Right lobe of liver (tissue), 6 donors: ENCODE measurements around the gene MAP7D3. TPM values are rescaled to one million over a fixed set of nuclear protein-coding genes. Genes with fewer than 3 reads are reported as not detected.
A peak's percentile ranks its signal among the peaks of the same experiment; 100 is the strongest.

ENCODE experiments used
- ATAC-seq, 4 donors: fragments of 200-7000 bp; cut with Tn5 transposase; one replicate each; pipeline ENCODE4 v1.9.1; 2020; ENCODE audit warnings: mild to moderate bottlenecking in 4 of 4, moderate library complexity in 4 of 4
- DNase-seq, 3 donors: peaks; one replicate each; pipeline ENCODE4 v3.0.0-alpha.2; 2020
- H3K27ac ChIP-seq, 3 donors: fragments of 200-600 bp; one replicate each; pipeline ENCODE4 v1.8.0; 2022
- H3K27me3 ChIP-seq, 2 donors: fragments of 200-600 bp; one replicate each; pipeline ENCODE4 v1.8.0; 2022
- H3K36me3 ChIP-seq, 4 donors: fragments of 200-600 bp; sonication (generic) in 1 of 4; one replicate each; pipeline versions ENCODE4 v1.5.1 to v1.8.0; 2017 to 2022; ENCODE audit warnings: control low read depth in 1 of 4
- H3K4me1 ChIP-seq, 4 donors: fragments of 200-600 bp; sonication (generic) in 1 of 4; one replicate each; pipeline versions ENCODE4 v1.5.1 to v1.8.0; 2017 to 2022; ENCODE audit warnings: control low read depth in 1 of 4
- H3K4me3 ChIP-seq, 3 donors: fragments of 200-600 bp; one replicate each; pipeline ENCODE4 v1.8.0; 2022
- H3K9me3 ChIP-seq, 4 donors: fragments of 200-600 bp; sonication (generic) in 1 of 4; one replicate each; pipeline versions ENCODE4 v1.5.1 to v1.8.0; 2017 to 2022; ENCODE audit warnings: control low read depth in 1 of 4
- CTCF ChIP-seq, 4 donors: fragments of 200-600 bp in 3 of 4; fragments of 450-650 bp in 1 of 4; IDR thresholded peaks; one replicate each; pipeline versions ENCODE4 v1.5.1 to v1.8.0; 2016 to 2022; ENCODE audit warnings: antibody characterized with exemption in 4 of 4, mild to moderate bottlenecking in 2 of 4
- POLR2A ChIP-seq: fragments of 450-650 bp; IDR thresholded peaks from one replicate; pipeline ENCODE4 v1.6.1; 2017; ENCODE audit warnings: antibody characterized with exemption, mild to moderate bottlenecking
- WGBS: methylation state at CpG from one replicate; pipeline ENCODE4 v1.1.6; 2018; ENCODE audit warnings: low coverage, low lambda C conversion rate; ENCODE audit not compliant: insufficient coverage; ENCODE audit errors: missing lambda C conversion rate; 5-methylcytosine and 5-hydroxymethylcytosine counted together
- intact Hi-C, 2 donors: fragments of 100-400 bp; cut with DNase I; formaldehyde crosslinking; loops; one replicate each; pipeline versions ENCODE4 v1.11.2 to v1.14.1; 2022
- total RNA-seq, 6 experiments: library from RNA; depleted of rRNA in 2 of 6; stranded (reverse); fragments of >200 nt in 2 of 6; fragmentation: NEBNext Ultra II Directional in 3 of 6; extraction: Animal tissue kit (Norgen Biotek cat#: 25700) in 3 of 6; gene quantifications; one replicate each; pipeline versions ENCODE4 v1.1.0 to v1.2.4, GENCODE V29; 2016 to 2023
- donor health status: DM: no; HTN: yes; CAD: no.
- donor health status: DM: no; HTN: no; CAD: no.
- donor health status: DM: no; HTN: no; CAD: no.
- donor health status: DM: no; HTN: yes; CAD: no.
- donor health status: DM: no; HTN: yes; CAD: no.

The MAP7D3 gene
- total RNA-seq, 6 experiments from 2014 or later, result 2.4 to 5.4 (median 4.1) TPM

- no peaks in the 10 kb centered on the region for H3K36me3 ChIP-seq
- 62% methylated on average over 7 of the region's 7 CpGs for WGBS
- DNase-seq (no peak), ATAC-seq (no peak)
- TF ChIP-seq POLR2A (no peak), CTCF (IDR thresholded peaks at IDR 0.05) (no peak)
- peaks cover 0 to 5% (median 0%) of the 10 kb centered on the region in 4 donors for H3K4me1 ChIP-seq
- no peak overlapping the region for H3K4me3 ChIP-seq
- H3K9me3 ChIP-seq, result no peaks in the 10 kb centered on the region
- intact Hi-C loops, result no loop called here
- H3K27ac ChIP-seq, result no peak overlapping the region
- no peaks in the 10 kb centered on the region for H3K27me3 ChIP-seq
Observed at GRCh38 chrX:136261321-136261720, 10.1 kb upstream of the MAP7D3 start.

DNA sequence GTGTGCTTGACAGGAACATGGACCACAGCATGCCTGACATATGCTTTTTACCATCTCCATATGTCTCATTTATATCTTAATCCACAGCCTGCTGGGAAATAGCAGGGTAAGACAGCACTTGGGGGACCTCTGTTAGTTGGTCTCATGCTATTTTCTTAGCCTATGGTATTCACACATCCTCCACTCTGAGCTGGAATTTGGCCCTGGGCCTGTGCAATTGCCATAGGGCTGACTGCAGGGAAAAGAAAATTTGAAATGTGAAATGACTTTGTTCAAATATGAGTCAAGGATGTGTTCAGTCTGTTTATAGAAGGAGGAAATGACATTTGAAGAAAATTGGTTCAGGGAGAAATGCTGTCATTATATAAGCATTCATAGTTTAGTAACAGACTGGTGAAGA, 9.6 kb upstream of the MAP7D3 start:
- Histone ChIP-seq H3K36me3 (no peaks in the 10 kb centered on the region), H3K27me3 (no peaks in the 10 kb centered on the region), H3K4me3 (no peak overlapping the region), H3K27ac (no peak overlapping the region), H3K9me3 (no peaks in the 10 kb centered on the region), H3K4me1 (peaks cover 0 to 5% (median 0%) of the 10 kb centered on the region in 4 donors)
- intact Hi-C loops, result no loop called here
- ATAC-seq, result peak in 1 of 4 donors; percentile 13
- DNase-seq, result no peak
- TF ChIP-seq POLR2A, result no peak
- TF ChIP-seq CTCF (IDR thresholded peaks at IDR 0.05), result no peak

DNA sequence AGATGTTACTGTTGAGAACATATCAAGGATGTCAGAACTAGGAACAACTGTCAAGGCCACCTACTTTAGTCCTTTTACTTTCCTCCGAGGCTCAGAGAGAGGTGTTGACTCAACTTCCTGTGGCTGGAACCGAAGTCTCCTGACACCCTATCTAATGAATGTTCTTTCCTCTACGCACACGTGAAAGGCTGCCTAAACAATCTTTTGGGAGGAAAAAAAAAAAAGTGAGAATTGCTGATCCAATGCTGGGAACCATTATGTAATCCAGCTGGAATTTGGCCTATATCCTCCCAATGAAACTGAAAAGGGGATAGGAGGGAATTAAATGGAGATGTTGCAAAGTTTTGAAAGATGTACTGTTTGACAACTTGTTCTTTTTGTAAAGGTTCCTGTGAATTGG, 8.3 kb upstream of the MAP7D3 start:
- Histone ChIP-seq H3K9me3 (no peaks in the 10 kb centered on the region), H3K27me3 (no peaks in the 10 kb centered on the region), H3K27ac (peak overlapping the region in 2 of 3 donors; percentile 17 to 21), H3K4me3 (no peak overlapping the region), H3K36me3 (no peaks in the 10 kb centered on the region), H3K4me1 (peaks cover 0 to 5% (median 0%) of the 10 kb centered on the region in 4 donors)
- WGBS, result 16% methylated on average over 4 of the region's 4 CpGs
- intact Hi-C loops, result no loop called here
- ATAC-seq (peak; percentile 53 to 84 (median 78)), DNase-seq (no peak)
- TF ChIP-seq POLR2A (no peak), CTCF (IDR thresholded peaks at IDR 0.05) (no peak)

- DNase-seq (no peak), ATAC-seq (no peak)
- H3K36me3 ChIP-seq, result no peaks in the 10 kb centered on the region
- no peak overlapping the region for H3K4me3 ChIP-seq
- no peaks in the 10 kb centered on the region for H3K9me3 ChIP-seq
- no peaks in the 10 kb centered on the region for H3K27me3 ChIP-seq
- TF ChIP-seq POLR2A, result no peak
- TF ChIP-seq CTCF (IDR thresholded peaks at IDR 0.05), result no peak
- peaks cover 0 to 5% (median 0%) of the 10 kb centered on the region in 4 donors for H3K4me1 ChIP-seq
- WGBS, result 77% methylated on average over 1 of the region's 1 CpG
- intact Hi-C loops, result no loop called here
- no peak overlapping the region for H3K27ac ChIP-seq
Observed at GRCh38 chrX:136258951-136259350, 7.8 kb upstream of the MAP7D3 start.

DNA sequence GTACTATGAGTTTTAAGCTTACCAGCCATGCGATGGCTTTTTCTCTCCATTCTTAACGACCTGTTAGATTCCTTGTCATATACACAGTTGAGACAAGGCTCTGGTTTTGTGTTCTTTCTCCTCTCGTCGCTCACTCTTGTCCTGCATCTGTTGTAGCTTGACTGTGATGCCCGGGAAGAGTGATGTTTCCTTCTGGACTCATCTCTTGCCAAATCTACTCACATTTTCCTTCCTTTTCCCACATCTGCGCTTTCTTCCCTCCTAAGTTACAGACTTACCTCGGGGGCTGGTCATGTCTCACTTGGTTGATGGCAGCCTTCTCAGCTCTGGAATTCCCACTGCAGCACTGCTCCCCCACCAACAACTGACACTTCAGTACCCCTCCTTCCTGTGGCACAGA, 4.8 kb upstream of the MAP7D3 start:
- no peaks in the 10 kb centered on the region for H3K27me3 ChIP-seq
- no peak for ATAC-seq
- 31% methylated on average over 7 of the region's 7 CpGs for WGBS
- H3K9me3 ChIP-seq, result no peaks in the 10 kb centered on the region
- TF ChIP-seq POLR2A, result no peak
- TF ChIP-seq CTCF (IDR thresholded peaks at IDR 0.05), result no peak
- H3K4me1 ChIP-seq, result peaks cover 0 to 5% (median 0%) of the 10 kb centered on the region in 4 donors
- no peak overlapping the region for H3K4me3 ChIP-seq
- H3K36me3 ChIP-seq, result no peaks in the 10 kb centered on the region
- intact Hi-C loops, result no loop called here
- DNase-seq, result no peak
- no peak overlapping the region for H3K27ac ChIP-seq
